Globus pallidus (tissue), 1 donor: ENCODE results near the gene ZNF148.

Source experiments
- DNase-seq: peaks from one replicate; pipeline ENCODE4 v3.0.0-alpha.2; 2015; ENCODE audit warnings: low spot score

Gene ZNF148

DNA sequence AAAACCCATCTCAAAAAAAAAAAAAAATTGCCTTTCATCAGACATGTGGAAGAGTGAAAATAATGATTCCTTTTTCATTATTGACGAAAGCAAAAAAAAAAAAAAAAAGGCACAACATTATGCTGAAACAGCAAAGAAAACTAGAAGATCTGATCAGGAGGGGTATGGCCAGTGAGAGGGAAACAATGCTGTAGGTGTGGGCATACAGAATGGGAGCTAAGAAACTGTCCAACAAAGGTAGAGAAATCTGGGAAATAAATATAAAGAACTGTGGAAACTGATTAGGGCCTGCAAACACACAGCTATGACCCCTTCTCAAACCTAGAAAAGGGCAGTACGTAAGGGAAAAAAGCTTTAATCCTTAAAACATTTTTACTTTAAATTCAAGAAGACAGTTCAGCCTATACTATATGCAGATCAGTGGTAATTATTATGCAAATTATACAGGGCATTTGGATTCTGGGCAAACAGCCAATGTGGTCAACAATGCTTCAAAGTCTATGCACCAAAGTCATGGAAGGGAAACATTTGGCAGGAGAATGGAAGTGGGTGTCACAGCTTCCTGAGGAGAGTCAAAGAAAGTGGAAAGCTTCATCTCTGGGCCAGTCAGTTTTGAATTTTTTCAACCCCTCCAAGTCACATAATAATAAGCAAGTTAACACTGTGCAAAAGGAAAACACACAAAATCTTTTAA is 94.3 kb downstream of the ZNF148 start:
- peak; percentile 88 for DNase-seq

DNA sequence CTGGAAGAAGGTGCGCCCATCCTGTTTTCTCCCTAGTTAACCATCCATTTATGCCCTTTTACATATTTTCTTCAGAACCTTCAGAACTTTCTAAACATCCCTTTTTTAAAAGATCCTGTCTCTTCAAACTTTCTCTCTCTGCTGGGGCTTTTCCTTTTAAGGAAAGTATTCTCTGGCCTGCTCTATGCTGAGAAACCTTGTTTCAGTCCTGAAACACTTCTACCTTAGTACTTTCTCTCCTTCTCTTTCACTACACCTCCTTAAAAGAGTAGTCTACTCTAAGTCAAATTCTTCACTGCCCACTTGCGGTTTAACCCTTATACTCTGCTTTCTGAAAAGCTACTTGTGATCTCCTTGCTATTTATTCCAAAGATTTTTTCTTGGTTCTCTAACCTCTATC is 97.0 kb downstream of the ZNF148 start:
- DNase-seq, result no peak

DNA sequence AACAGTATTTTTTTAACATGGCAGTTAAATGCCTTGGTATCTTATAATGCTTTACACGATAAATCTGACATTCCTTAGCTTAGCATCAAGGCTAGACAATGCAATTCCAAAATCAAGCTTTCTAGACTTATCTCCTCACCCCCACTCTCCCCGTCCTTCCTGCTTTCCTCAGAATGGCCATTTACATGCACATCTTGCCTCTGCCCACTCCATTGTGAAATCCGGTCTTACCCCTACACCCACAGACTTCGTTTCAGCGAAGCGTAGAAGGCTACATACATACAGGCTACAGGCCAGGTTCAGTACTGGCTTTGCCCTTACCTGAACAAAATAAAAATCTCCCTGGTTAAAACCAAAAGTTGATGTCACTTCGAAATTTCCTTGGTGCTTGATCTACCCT is 104.0 kb downstream of the ZNF148 start:
- DNase-seq, result no peak

DNA sequence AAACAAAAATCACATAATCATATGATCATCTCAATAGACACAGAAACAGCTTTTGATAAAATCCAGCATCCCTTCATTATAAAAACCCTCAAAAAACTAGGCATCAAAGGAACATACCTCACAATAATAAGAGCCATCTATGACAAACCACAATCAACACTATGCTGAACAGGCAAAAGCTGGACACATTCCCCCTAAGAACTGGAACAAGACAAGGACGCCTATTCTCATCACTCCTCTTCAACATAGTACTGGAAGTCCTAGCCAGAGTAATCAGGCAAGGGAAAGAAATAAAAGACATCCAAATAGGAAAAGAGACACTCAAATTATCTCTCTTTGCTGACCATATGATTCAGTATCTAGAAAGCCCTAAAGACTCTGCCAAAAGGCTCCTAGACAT is 107.7 kb downstream of the ZNF148 start:
- DNase-seq, result no peak

DNA sequence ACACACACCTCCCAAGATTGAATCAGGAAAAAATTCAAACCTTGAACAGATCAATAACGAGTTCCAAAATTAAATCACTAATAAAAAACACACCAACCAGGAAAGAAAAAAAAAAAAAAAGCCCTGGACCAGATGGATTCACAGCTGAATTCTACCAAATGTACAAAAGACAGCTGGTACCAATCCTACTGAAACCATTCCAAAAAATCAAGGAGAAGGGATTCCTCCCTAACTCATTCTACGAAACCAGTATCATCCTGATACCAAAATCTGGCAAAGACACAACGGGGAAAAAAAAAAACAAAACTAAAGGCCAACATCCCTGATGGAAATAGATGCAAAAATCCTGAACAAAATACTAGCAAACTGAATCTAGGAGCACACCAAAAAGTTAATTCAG is 108.2 kb downstream of the ZNF148 start:
- no peak for DNase-seq

DNA sequence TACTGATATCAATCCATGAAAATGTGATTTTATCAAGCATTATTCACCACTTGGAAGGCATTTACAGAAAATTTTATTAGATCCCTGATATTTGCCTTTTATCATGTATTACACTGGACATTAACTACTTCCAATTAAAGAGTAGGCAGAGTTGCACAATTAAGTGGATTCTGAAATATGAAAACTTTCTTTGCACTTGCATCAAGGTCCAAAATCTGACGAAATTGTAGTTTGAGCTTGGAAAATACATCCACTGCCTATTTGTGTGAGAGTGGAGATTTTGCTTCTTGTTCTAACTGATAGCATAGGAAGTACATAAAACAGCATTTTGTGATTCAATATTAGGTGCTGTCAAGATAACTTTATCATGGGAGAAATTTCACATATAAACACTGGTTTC is 113.0 kb downstream of the ZNF148 start:
- DNase-seq, result no peak

DNA sequence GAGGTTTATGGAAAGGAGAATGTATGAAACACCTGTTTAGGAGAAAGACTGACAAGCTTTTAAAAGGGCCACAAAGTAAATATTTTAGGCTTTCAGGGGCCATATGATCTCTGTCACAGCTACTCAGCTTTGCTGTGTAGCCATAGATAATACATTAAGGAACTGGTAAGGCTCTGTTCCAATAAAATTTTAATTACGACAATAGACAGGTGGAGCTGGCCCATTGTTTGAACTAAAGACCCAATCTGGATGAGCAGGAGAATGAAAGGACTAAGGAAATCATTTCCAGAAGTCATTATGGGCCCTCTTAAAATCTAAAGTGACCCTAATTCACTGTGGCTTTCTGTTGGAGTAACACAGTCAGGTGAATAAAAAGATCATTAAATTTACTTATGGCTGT is 114.1 kb downstream of the ZNF148 start:
- DNase-seq, result no peak

DNA sequence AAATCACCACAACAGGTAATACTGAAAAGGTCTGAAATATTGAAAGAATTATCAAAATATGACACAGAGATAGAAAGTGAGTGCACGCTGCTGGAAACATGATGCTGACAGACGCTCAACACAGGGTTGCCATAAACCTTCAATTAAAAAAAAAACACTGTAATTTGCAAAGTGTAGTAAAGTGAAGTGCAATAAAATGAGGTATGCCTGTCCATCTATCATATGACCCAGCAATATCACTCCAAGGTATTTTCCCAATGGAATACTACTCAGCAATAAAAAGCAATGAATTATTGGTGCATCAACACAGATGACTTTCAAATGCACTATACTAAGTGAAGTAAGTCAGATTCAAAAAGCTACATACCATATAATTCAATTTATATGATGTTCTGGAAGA is 115.0 kb downstream of the ZNF148 start:
- no peak for DNase-seq

DNA sequence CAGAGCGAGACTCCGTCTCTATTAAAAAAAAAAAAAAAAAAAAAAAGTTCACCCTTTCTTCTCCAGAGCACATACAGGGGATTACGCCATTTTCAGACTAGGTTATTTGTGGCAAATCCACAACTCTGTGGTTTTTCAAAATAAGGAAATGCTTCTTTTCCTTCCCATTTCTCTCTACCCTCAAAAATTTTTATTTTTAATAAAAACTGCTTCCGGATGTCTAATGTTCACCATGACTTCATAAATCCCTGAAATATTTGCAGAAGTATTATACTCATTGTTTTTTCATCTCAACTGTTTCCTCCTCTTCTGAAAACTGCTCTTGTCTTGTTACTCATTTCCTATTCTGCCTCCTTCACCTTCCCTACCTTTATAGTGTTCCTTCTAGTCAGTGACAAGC is 117.6 kb downstream of the ZNF148 start:
- DNase-seq, result no peak

DNA sequence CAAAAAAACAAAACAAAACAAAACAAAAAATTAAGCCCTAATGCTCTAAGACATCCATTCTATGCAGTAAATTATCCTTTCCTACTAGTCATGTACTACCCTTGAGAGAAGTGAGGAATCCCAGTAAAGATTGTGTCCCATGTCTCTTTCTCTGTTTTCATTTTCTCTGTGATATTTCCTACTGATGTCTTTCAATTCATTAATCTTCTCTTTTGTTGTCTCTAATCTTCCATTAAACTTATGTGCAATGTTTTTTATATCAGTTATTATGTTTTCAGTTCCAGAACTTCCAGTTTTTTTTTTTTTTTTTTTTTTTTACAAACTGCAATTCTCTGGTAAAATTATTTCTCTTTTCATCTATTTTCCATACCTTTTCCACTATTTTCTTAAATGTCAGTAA is 118.5 kb downstream of the ZNF148 start:
- DNase-seq, result no peak

DNA sequence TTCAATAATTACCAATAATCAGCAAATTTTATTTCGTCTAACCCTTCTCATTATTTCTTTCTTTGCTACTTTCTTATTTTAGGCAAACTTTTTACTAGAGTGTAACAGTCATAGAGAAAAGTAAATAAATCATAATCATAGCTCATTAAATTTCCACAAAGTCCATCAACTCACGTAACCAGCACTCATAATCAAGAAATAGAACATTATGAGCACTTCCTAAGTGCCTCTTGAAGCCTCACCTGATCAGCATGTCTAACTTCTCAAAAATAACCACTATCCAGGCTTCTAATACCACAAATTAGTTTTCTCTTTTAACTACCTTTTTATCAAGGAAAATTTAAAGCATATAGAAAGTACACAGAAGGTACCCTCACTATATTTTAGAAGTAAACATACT is 124.2 kb downstream of the ZNF148 start:
- DNase-seq, result no peak

DNA sequence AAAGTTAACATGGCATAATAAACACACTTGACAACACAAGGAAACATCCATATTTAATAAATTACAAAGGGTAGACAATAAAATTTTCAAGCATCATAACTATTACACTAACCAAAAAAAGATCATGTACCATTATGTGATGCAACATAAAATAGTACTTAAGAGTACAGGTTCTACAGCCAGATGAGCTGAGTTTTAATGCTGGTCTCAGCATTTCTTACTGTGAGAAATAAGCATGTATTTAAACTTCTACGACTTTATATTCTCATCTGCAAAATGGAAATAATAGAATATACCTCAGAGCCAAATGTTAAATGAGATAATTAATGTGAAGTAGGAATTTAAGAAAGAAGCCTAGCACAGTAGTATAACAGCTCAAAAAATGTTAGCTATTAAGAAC is 128.9 kb downstream of the ZNF148 start:
- no peak for DNase-seq

DNA sequence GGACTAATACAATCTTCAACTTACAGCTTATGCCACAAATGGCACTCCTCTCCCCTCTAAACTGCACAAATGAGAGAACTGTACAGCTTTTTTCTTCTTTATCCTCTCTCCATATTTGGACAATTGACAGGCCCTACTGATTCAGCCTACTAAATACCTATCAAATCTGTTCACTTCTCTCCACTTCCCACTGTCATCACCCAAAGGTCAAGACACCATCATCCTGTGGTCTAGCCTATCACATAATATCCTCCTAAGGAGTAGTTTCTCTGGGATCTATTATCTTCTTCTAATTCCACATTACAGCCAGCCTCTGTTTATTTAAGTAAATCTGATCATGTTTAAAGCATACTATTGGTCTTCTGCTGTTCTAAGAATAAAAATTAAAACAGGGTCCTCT is 129.6 kb downstream of the ZNF148 start:
- no peak for DNase-seq

DNA sequence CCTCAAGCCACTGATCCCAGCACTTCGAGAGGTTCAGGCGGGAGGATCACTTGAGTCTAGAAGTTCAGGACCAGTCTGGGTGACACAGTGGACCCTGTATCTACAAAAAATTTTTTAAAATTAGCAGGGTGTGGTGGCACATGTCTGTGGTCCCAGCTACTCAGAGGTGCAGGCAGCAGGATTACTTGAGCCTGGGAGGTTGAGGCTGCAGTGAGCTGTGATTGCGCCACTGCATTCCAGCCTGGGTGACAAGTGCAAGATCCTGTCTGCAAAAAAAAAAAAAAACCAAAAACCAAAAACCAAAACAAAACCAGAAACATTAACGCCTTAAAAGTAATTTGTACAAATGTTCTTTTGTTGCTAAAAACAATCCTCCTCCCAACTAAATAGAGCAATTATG is 134.6 kb downstream of the ZNF148 start:
- DNase-seq, result no peak

DNA sequence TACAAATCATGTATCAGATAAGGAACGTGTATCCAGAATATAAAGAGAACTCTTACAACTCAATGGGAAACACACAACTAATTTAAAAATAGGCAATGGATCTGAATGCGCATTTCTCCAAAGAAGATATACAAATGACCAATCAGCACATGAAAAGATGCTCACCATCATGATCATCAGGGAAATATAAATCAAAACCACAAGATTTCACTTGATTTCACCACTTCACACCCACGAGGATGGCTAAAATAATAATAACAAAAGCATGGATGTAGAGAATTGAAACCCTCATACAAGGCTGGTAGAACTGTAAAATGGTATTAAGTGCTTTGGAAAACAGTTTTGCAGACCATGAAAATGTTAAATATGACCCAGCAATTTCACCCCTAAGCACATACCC is 135.9 kb downstream of the ZNF148 start:
- DNase-seq, result no peak

DNA sequence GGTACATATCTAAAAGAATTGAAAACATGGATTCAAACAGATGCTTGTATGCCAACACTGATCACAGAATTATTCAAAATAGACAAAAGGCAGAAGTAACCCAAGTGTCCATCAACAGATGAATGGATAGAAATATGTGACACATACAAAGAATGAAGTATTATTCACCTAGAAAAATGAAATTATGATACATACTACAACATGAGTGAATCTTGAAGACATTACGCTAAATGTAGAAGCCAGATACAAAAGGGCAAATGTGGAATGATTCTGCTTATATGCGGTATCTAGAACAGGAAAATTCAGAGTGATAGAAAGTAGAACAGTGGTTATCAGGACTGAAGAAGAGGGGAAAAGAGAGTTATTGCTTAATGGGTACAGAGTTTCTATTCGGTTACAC is 136.4 kb downstream of the ZNF148 start:
- DNase-seq, result no peak

DNA sequence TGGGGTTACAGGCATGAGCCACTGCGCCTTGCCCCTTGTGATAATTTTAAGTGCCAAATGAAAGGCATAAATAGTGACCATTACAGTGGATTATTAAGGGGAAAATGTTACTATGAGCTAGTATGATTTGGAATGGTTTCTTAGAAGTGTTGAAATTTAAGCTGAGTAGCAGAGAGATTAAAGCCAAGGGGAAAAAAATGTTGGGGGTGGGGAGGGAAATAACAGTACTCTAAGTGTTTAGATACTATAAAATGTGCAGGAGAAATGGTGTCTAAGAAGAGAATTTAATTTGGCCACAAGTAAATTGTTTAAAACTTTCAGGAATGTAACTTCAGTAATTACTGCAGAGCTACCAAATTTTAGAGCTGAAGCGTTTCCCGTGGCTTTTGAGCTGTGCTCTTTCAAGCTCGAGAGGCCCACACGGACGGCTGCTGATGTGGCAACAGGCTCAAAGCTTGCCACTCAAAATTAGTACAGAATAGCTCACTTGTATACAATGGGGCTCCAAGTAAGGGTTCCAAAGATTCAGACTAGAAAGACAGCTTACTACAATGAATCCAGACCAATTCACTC is 138.7 kb downstream of the ZNF148 start:
- DNase-seq, result no peak

DNA sequence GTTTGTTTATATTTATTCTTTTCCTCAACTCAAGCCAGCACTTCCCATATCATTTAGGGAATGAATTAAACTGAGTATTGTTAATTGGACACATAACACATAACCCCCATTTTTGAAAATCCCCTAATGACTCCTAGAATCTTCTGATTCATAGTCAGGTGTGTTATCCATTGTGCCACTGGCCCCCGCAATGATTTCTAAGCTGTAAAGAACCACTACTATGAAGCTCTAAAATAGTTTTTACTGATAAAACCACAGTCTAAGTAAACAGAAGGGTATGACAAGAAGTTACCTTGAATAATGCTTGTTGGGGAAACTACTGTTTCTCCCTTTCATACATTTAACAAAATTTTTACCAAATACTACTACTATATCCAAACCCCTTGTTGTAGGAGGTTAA is 140.3 kb downstream of the ZNF148 start:
- DNase-seq, result no peak

DNA sequence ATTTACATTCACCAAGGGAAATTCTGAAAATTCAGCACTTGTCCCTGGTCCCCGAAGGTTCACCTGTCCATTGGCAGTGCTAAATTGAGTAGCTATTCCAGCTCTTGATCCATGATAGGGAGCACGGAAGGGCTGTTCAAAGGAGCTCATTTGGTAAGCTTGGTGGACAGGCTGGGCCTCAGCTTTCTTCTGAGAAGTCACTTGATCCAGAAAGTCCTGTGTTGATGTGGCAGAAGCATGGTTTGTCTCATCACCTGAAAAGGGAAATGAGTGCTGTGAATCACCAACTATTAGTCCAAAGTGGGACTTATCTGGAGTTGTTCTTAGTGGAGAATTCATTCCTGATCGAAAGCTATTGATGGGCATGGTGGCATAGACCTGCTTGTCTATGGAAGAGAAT is 142.7 kb downstream of the ZNF148 start:
- no peak for DNase-seq

DNA sequence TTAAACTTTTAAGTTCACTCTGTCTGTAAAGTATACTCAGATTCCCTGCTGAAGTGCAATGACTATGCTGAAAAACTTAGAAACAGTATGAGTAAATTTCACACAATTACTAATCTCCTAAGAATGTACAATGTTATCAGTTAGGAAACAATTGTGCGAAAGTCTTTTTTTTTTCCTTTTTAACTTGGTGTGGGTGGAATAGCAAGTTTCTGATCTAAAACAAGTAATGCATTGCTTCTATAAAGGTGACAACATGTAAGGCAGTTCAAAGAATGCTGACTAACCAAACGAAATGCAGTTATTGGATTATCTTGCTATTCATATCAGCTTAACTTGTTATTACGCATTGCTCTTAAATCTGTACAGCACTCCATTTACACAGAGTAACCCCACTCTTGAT is 143.2 kb downstream of the ZNF148 start:
- DNase-seq, result no peak

DNA sequence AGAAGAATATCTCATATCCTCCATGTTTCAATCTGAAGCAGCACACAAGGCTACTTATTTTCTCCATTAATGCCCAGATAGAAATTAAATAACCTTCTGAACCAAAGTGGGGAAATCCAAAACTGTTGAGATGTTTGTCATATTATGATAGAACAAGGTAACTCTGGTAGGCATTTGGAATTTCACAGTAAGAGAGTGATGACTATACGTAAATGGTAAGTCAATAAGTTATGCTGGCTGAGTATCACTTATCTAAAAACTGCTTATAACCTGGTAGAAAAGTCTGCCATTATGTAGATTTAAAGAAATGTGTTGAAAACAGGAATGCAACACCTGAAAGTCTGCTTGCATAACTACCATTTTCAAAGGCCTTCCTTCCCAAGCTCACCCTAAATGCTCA is 145.4 kb downstream of the ZNF148 start:
- no peak for DNase-seq

DNA sequence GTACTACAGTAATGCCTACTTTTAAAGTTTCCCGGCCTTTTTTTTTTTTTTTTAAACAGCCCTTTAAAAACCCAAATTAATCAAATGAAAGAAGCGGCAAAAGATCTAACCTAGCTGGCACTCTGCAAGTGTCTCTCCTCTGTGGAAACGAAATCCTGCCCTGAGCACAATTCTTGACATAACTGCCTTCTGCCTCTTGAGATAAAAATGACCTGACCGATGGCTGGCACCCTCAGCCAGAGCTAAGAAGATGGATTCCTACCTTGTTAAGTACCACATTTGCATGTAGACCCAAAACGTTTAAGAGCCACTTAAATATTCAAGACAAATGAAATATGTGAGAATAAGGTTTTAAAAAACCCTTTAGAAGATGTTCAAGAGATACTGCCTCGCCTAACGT is 146.0 kb downstream of the ZNF148 start:
- no peak for DNase-seq

DNA sequence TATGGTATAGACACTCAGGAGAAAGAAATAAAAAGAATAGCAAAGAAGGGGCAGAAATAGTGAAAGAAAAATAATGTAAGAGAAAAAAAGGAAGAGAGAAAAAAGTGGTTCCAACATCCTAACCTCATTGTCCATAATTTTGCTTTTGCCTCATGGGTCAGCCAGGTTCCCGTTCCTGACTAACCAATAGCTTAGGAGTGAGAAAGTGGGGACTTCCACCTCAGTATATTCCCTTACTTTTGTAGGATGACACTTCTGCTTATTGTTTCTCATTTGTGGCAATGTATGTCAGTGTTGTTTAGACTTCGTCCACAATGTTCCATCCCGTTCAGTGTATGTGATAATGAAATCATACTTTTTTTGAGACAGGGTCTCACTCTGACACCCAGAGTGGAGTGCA is 153.3 kb downstream of the ZNF148 start:
- DNase-seq, result no peak

DNA sequence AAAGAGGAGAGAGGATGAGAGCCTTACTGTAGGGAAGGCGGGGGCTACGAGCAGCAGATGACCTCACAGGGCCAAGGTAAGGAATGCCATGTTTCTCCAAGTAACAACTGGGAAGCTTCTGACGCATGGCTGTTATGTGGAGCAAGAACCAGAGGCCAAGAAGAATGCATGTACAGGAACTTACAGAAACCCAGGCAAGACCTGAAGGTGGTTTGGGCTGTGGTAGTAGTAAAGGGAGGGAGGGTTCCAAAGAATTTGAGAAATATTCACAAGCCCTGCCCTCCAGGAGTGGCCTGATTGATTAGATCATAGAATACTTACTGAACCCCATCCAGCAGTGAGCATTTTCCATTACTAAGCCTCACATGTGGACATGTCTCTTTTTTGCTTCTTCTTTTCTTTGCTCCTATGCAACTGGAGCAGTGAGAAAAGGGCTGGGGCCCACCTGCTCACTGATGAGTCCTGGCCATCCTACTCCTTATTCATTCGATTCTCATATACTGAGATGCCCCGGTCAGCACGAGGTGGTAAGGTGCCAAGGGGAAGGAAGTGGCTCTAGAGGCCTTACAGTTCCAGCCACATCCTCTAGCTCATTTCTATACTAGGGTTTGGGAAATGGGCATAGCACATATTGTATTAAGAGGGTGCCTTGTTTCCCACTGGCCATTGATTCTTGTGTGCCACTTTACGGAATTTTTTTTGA is 154.2 kb downstream of the ZNF148 start:
- no peak for DNase-seq
